Measurements from ENCODE around the gene CD80. TPM values are rescaled to one million over a fixed set of nuclear protein-coding genes. Genes with fewer than 3 reads are reported as not detected.
A peak's percentile ranks its signal among the peaks of the same experiment; 100 is the strongest.

The CD80 gene
- total and polyA plus RNA-seq, 10 of the 15 experiments (the other 5 are each of a cell fraction or from before 2014, with no cell fraction given) = 41.4 to 137 (median 58.1) TPM

DNA sequence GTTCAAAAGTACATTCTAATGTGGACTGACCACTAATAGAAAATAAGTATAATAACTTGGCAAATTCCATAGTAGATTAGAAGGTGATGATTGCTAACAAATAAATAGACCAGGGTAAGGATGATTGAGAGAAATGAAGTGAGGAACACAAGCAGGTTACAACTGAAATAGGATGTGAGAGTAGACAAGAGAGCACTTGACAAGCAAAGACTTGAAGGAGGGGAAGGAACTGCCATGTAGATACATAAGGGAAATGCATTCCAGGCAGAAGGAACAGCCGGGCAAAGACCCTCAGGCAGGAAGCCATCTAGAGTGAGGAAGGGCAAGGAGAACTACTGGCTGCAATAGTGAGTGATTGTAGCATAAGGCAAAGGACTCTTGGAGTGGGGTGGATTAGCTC is 43.3 kb upstream of the CD80 start:
- SMC1A ChIA-PET (ENCODE audit: uncharacterized antibody, unreplicated experiment) = interaction anchor here (0.7 to 7.6 kb wide), 18 partner anchors 10 to 310 kb away, joined by 3 to 329 read pairs (median 4); partner anchors contain the start of genes CD80 and COX17
- Histone ChIP-seq H3K27me3 (replicated peaks in 1 of 2; ENCODE audit: control insufficient read depth in 2 of 2, insufficient read depth in 2 of 2, low read length in 1 of 2) (no peaks in the 10 kb centered on the region), H2AFZ (ENCODE audit: control insufficient read depth, low read depth, low read length) (no peak overlapping the region), H3K9me3 (replicated peaks; ENCODE audit: control insufficient read depth, insufficient read depth, low read length) (no peaks in the 10 kb centered on the region), H3K4me2 (ENCODE audit: control insufficient read depth, insufficient read depth) (peak overlapping the region; percentile 51), H3K79me2 (ENCODE audit: control insufficient read depth, insufficient read depth, low read length) (peaks cover 22% of the 10 kb centered on the region), H3K27ac (ENCODE audit: control insufficient read depth, insufficient read depth) (peak overlapping the region; percentile 57), H3K9ac (ENCODE audit: control insufficient read depth, insufficient read depth, low read length) (no peak overlapping the region; the same call in 1 of the 2 replicates), H3K4me3 (no peak overlapping the region), H3K36me3 (ENCODE audit: control insufficient read depth in 2 of 2, insufficient read depth in 2 of 2, low read length in 1 of 2) (no peaks in the 10 kb centered on the region; a peak in 1 of 4 replicates), H4K20me1 (ENCODE audit: control insufficient read depth, insufficient read depth) (no peaks in the 10 kb centered on the region), H3K4me1 (ENCODE audit: control insufficient read depth, insufficient read depth, low read length) (peaks cover 43% of the 10 kb centered on the region)
- FAIRE-seq = no peak
- CTCF ChIA-PET = interaction anchor here (0.5 to 9.5 kb wide), 12 partner anchors 22 to 133 kb away, joined by 3 to 296 read pairs (median 16); partner anchors contain the start of genes ADPRH and COX17
- BruUV-seq (replicated peaks) = no TSS peak
- in situ Hi-C loops (cut with MboI) (no loop called here), intact Hi-C loops (cut with micrococcal nuclease; ENCODE audit: unreplicated experiment) (no loop called here)
- no peak for DNase-seq (ENCODE audit: low read depth, low spot score)
- 0% methylated on average over 1 of the region's 1 CpG for WGBS (ENCODE audit: insufficient coverage, insufficient replicate concordance, low lambda C conversion rate, missing lambda C conversion rate)
- RAD21 ChIA-PET (ENCODE audit: unreplicated experiment) = interaction anchor here (0.6 to 7.2 kb wide), 12 partner anchors 10 to 79 kb away, joined by 3 to 239 read pairs (median 29); partner anchors contain the start of genes ADPRH, CD80 and COX17
- no peak for ATAC-seq
- POLR2A ChIA-PET = interaction anchor here (0.6 to 10.4 kb wide), 11 partner anchors 22 to 139 kb away, joined by 3 to 133 read pairs (median 9); partner anchors contain the start of genes ADPRH, CD80 and COX17
- TF ChIP-seq SMARCA5 (IDR thresholded peaks at IDR 0.05) (no peak), RCOR1 (conservative IDR thresholded peaks at IDR 0.05; ENCODE audit: low read depth, low read length) (no peak), SPI1 (IDR thresholded peaks at IDR 0.05; ENCODE audit: borderline replicate concordance, insufficient read depth, low read depth, low read length) (peak; percentile 59; the same call in 1 of the 2 replicates), JUND (IDR thresholded peaks at IDR 0.05; ENCODE audit: low read depth, low read length) (no peak), ATF7 (IDR thresholded peaks at IDR 0.05; ENCODE audit: low read depth) (no peak), ZNF274 (IDR thresholded peaks at IDR 0.05; ENCODE audit: insufficient read depth, insufficient read length) (no peak), PML (IDR thresholded peaks at IDR 0.05; ENCODE audit: low read length) (no peak), WRNIP1 (IDR thresholded peaks at IDR 0.05; ENCODE audit: borderline replicate concordance, low read depth, low read length) (no peak), TBL1XR1 (IDR thresholded peaks at IDR 0.05; ENCODE audit: low read depth, low read length) (no peak), LARP7 (IDR thresholded peaks at IDR 0.05) (no peak)
- TF ChIP-seq, protein P1, sequence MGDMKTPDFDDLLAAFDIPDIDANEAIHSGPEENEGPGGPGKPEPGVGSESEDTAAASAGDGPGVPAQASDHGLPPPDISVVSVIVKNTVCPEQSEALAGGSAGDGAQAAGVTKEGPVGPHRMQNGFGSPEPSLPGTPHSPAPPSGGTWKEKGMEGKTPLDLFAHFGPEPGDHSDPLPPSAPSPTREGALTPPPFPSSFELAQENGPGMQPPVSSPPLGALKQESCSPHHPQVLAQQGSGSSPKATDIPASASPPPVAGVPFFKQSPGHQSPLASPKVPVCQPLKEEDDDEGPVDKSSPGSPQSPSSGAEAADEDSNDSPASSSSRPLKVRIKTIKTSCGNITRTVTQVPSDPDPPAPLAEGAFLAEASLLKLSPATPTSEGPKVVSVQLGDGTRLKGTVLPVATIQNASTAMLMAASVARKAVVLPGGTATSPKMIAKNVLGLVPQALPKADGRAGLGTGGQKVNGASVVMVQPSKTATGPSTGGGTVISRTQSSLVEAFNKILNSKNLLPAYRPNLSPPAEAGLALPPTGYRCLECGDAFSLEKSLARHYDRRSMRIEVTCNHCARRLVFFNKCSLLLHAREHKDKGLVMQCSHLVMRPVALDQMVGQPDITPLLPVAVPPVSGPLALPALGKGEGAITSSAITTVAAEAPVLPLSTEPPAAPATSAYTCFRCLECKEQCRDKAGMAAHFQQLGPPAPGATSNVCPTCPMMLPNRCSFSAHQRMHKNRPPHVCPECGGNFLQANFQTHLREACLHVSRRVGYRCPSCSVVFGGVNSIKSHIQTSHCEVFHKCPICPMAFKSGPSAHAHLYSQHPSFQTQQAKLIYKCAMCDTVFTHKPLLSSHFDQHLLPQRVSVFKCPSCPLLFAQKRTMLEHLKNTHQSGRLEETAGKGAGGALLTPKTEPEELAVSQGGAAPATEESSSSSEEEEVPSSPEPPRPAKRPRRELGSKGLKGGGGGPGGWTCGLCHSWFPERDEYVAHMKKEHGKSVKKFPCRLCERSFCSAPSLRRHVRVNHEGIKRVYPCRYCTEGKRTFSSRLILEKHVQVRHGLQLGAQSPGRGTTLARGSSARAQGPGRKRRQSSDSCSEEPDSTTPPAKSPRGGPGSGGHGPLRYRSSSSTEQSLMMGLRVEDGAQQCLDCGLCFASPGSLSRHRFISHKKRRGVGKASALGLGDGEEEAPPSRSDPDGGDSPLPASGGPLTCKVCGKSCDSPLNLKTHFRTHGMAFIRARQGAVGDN (IDR thresholded peaks at IDR 0.05) = peak; percentile 22; the same call in 1 of the 2 replicates
- TF ChIP-seq, protein P2, sequence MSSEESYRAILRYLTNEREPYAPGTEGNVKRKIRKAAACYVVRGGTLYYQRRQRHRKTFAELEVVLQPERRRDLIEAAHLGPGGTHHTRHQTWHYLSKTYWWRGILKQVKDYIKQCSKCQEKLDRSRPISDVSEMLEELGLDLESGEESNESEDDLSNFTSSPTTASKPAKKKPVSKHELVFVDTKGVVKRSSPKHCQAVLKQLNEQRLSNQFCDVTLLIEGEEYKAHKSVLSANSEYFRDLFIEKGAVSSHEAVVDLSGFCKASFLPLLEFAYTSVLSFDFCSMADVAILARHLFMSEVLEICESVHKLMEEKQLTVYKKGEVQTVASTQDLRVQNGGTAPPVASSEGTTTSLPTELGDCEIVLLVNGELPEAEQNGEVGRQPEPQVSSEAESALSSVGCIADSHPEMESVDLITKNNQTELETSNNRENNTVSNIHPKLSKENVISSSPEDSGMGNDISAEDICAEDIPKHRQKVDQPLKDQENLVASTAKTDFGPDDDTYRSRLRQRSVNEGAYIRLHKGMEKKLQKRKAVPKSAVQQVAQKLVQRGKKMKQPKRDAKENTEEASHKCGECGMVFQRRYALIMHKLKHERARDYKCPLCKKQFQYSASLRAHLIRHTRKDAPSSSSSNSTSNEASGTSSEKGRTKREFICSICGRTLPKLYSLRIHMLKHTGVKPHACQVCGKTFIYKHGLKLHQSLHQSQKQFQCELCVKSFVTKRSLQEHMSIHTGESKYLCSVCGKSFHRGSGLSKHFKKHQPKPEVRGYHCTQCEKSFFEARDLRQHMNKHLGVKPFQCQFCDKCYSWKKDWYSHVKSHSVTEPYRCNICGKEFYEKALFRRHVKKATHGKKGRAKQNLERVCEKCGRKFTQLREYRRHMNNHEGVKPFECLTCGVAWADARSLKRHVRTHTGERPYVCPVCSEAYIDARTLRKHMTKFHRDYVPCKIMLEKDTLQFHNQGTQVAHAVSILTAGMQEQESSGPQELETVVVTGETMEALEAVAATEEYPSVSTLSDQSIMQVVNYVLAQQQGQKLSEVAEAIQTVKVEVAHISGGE (CRISPR knock-in tag; IDR thresholded peaks at IDR 0.05) = no peak
- TF ChIP-seq, protein P3, sequence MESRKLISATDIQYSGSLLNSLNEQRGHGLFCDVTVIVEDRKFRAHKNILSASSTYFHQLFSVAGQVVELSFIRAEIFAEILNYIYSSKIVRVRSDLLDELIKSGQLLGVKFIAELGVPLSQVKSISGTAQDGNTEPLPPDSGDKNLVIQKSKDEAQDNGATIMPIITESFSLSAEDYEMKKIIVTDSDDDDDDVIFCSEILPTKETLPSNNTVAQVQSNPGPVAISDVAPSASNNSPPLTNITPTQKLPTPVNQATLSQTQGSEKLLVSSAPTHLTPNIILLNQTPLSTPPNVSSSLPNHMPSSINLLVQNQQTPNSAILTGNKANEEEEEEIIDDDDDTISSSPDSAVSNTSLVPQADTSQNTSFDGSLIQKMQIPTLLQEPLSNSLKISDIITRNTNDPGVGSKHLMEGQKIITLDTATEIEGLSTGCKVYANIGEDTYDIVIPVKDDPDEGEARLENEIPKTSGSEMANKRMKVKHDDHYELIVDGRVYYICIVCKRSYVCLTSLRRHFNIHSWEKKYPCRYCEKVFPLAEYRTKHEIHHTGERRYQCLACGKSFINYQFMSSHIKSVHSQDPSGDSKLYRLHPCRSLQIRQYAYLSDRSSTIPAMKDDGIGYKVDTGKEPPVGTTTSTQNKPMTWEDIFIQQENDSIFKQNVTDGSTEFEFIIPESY (IDR thresholded peaks at IDR 0.05) = 0 out of 2 replicates have a peak, but pooled peaks have one; percentile 18
